Muscle of arm (tissue), 12 donors: ENCODE data around the gene PPIA. TPM values are rescaled to one million over a fixed set of nuclear protein-coding genes. Genes with fewer than 3 reads are reported as not detected.
"Not testable (repeated sequence)": the region's sequence is repeated elsewhere in the genome, so short reads cannot be mapped to it uniquely, and the experiment has no call there.

ENCODE experiments used
- DNase-seq: peaks from one replicate; pipeline ENCODE4 v3.0.0-alpha.2; 2013
- polyA plus RNA-seq, 12 donors: library from polyadenylated mRNA; unstranded; fragments of 120-200 nt; gene quantifications; one replicate each; pipeline ENCODE4 v1.2.1, GENCODE V29; 2013; ENCODE audit not compliant: insufficient read length in 12 of 12

Gene PPIA
- polyA plus RNA-seq, 12 donors, result 595 to 1,013 (median 803) TPM; not detected in 1

- no peak for DNase-seq
These were observed 36.4 kb upstream of the PPIA start for GRCh38 chr7:44760034-44760580.

- DNase-seq, result no peak
These were observed 35.0 kb upstream of the PPIA start for GRCh38 chr7:44761207-44762161.

GRCh38 chr7:44762300-44762699 lies 34.2 kb upstream of the PPIA start:
- no peak for DNase-seq

GRCh38 chr7:44762726-44763522 lies 33.6 kb upstream of the PPIA start:
- DNase-seq, result no peak

- no peak for DNase-seq
These were observed 32.4 kb upstream of the PPIA start for GRCh38 chr7:44764081-44764480.

- DNase-seq, result no peak
These were observed 31.6 kb upstream of the PPIA start for GRCh38 chr7:44764665-44765578.

- DNase-seq, result no peak
These were observed 30.7 kb upstream of the PPIA start for GRCh38 chr7:44765579-44766415.

GRCh38 chr7:44766416-44766801 lies 30.1 kb upstream of the PPIA start:
- DNase-seq, result no peak

- DNase-seq, result no peak
These were observed 29.2 kb upstream of the PPIA start for GRCh38 chr7:44767134-44767911.

GRCh38 chr7:44767912-44768627 lies 28.4 kb upstream of the PPIA start:
- DNase-seq, result peak; percentile 80

GRCh38 chr7:44768628-44769371 lies 27.7 kb upstream of the PPIA start:
- no peak for DNase-seq

GRCh38 chr7:44769376-44769775 lies 27.1 kb upstream of the PPIA start:
- DNase-seq, result no peak

- peak; percentile 38 for DNase-seq
These were observed 26.6 kb upstream of the PPIA start for GRCh38 chr7:44769776-44770294.

- no peak for DNase-seq
These were observed 25.1 kb upstream of the PPIA start for GRCh38 chr7:44771358-44771757.

- DNase-seq, result no peak
These were observed 24.0 kb upstream of the PPIA start for GRCh38 chr7:44772440-44772839.

- no peak for DNase-seq
These were observed 23.6 kb upstream of the PPIA start for GRCh38 chr7:44772867-44773266.

- DNase-seq, result not testable (repeated sequence)
These were observed 22.0 kb upstream of the PPIA start for GRCh38 chr7:44774486-44774885.
